Adipose tissue (tissue), 3 donors: ENCODE results near the gene RNF217. TPM values are rescaled to one million over a fixed set of nuclear protein-coding genes. Genes with fewer than 3 reads are reported as not detected.
"Not testable (repeated sequence)": the region's sequence is repeated elsewhere in the genome, so short reads cannot be mapped to it uniquely, and the experiment has no call there.

Experiments used
- H3K27ac ChIP-seq: one replicate; pipeline ENCODE4 v1.5.1; 2013; ENCODE audit warnings: low read depth, low read length
- WGBS, 3 donors: extraction: QIAGEN DNeasy Blood & Tissue Kit; methylation state at CpG; one replicate each; pipeline ENCODE4 v1.1.7; 2013; 5-methylcytosine and 5-hydroxymethylcytosine counted together
- polyA plus RNA-seq, 3 donors: library from polyadenylated mRNA; stranded (reverse); fragments of 200-250 nt; gene quantifications; one replicate each; pipeline ENCODE4 v1.2.3, GENCODE V29; 2013
- donor health status: healthy with polysubstance abuse.
- donor health status: Bipolar disorder and iron deficiency.
- donor health status: healthy.

Gene RNF217
- polyA plus RNA-seq: 10 to 100 TPM in 1 of 3 donors, 1 to 10 TPM in 2; 1.8 to 10.1 (median 7.8) TPM

GRCh38 chr6:124961777-124962638 lies at the start of gene RNF217:
RNF217 (plus strand) TSS chr6:124962437; CDS start chr6:124962545, 108 bp downstream.
- 0 to 1% (median 1%) methylated on average over 73 to 101 of the region's 101 CpGs for WGBS, 3 donors
- peak within 1 kb of the TSS; percentile 44 for H3K27ac ChIP-seq

GRCh38 chr6:124913056-124913455 lies 49.2 kb upstream of the RNF217 start:
- no peak overlapping the region for H3K27ac ChIP-seq
- 93 to 100% (median 95%) methylated on average over 1 of the region's 1 CpG for WGBS, 3 donors

- WGBS, 3 donors: 84 to 88% (median 88%) methylated on average over 1 of the region's 1 CpG
- no peak overlapping the region for H3K27ac ChIP-seq
Observed at GRCh38 chr6:124917769-124918168, 44.5 kb upstream of the RNF217 start.

DNA sequence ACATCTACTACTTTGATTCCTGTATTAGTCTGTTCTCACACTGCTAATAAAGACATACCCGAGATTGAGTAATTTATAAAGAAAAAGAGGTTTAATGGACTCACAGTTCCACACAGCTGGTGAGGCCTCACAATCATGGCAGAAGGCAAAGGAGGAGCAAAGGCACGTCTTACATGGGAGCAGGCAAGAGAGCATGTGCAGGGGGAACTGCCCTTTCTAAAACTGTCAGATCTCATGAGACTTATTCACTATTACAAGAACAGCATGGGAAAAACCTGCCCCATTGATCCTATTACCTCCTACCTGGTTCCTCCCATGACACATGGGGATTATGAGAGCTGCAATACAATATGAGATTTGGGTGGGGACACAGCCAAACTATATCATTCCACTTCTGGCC lies 42.5 kb upstream of the RNF217 start:
- WGBS, 3 donors: 90 to 98% (median 92%) methylated on average over 2 of the region's 2 CpGs
- H3K27ac ChIP-seq: not testable (repeated sequence)

- H3K27ac ChIP-seq: no peak overlapping the region
- WGBS, 3 donors: 39 to 58% (median 51%) methylated on average over 3 of the region's 3 CpGs
Observed at GRCh38 chr6:124924333-124924759, 37.9 kb upstream of the RNF217 start.

GRCh38 chr6:124926435-124926834 lies 35.8 kb upstream of the RNF217 start:
- WGBS, 3 donors: 63 to 92% (median 88%) methylated on average over 2 of the region's 2 CpGs

GRCh38 chr6:124927806-124928205 lies 34.4 kb upstream of the RNF217 start:
- no peak overlapping the region for H3K27ac ChIP-seq
- WGBS, 3 donors: 83 to 94% (median 91%) methylated on average over 2 of the region's 2 CpGs

More at GRCh38 chr6:124926435-124926834, 35.8 kb upstream of the RNF217 start:
- no peak overlapping the region for H3K27ac ChIP-seq

- no peak overlapping the region for H3K27ac ChIP-seq
- 93% methylated on average over 4 of the region's 4 CpGs for WGBS, 3 donors
Observed at GRCh38 chr6:124928851-124929250, 33.4 kb upstream of the RNF217 start.

- H3K27ac ChIP-seq: no peak overlapping the region
- WGBS, 3 donors: 81 to 91% (median 82%) methylated on average over 6 of the region's 6 CpGs
Observed at GRCh38 chr6:124937645-124938044, 24.6 kb upstream of the RNF217 start.

- H3K27ac ChIP-seq: no peak overlapping the region
Observed at GRCh38 chr6:124941259-124941658, 21.0 kb upstream of the RNF217 start.

DNA sequence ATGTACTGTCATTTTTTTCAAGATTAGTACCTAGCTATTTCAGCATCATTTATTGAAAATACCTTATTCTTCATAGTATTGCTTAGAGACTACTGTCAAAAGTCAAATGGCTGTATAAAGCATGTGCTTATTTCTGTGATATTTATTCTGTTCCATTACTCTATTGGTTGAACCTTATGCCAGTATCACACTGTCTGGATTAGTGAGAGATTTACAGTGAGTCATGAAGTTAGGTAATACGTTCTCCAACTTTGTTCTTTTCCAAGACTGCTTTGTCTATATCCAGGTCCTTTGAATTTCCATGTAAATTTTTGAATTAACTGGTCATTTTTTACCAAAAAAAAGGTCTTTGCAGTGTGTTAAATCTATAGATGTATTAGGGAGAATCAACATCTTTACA lies 18.6 kb upstream of the RNF217 start:
- 79 to 91% (median 87%) methylated on average over 1 of the region's 1 CpG for WGBS, 3 donors
- no peak overlapping the region for H3K27ac ChIP-seq

GRCh38 chr6:124947971-124948451 lies 14.2 kb upstream of the RNF217 start:
- 39 to 80% (median 78%) methylated on average over 2 of the region's 2 CpGs for WGBS, 3 donors

DNA sequence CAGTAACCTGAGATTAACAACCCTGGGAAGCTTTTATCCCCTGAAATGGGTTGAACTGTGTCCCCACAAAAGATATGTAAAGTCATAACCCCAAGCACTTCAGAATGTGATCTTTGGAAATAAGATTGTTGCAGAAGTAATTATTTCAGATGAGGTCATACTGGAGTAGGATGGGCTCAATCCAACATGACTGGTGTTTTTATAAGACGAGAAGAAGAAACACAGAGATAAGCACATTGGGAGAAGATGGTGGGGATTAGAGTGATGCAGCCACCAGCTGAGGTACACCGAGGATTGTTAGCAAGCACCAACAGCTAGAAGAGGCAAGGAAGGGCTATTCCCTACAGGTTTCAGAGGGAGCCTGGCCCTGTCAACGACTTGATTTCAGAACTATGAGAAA lies 12.5 kb upstream of the RNF217 start:
- H3K27ac ChIP-seq: no peak overlapping the region
- 86 to 95% (median 88%) methylated on average over 3 of the region's 3 CpGs for WGBS, 3 donors

More at GRCh38 chr6:124947971-124948451, 14.2 kb upstream of the RNF217 start:
- no peak overlapping the region for H3K27ac ChIP-seq

DNA sequence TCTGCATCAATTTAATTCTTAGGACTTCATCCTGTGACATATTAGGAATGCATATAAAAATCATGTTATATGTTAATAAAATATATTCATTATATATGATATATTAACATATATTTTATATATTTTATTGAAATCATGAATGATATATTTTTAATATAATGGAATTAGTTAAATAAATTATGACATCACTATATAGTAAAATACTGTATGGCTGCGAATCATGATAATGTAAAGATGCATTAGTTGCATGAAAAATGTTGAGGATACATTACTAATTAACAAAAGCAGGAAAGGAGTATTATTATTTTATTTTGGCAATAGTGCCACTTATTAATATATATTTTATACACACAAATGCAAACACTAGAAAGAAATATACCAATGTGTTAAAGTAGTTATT lies 8.4 kb upstream of the RNF217 start:
- 90 to 100% (median 97%) methylated on average over 1 of the region's 1 CpG for WGBS, 3 donors
- H3K27ac ChIP-seq: no peak overlapping the region

GRCh38 chr6:124955108-124955856 lies 7.0 kb upstream of the RNF217 start:
- no peak overlapping the region for H3K27ac ChIP-seq
- WGBS, 3 donors: 76 to 90% (median 83%) methylated on average over 7 of the region's 7 CpGs

GRCh38 chr6:124956018-124956417 lies 6.2 kb upstream of the RNF217 start:
- WGBS, 3 donors: 51 to 96% (median 96%) methylated on average over 6 of the region's 6 CpGs
- no peak overlapping the region for H3K27ac ChIP-seq

DNA sequence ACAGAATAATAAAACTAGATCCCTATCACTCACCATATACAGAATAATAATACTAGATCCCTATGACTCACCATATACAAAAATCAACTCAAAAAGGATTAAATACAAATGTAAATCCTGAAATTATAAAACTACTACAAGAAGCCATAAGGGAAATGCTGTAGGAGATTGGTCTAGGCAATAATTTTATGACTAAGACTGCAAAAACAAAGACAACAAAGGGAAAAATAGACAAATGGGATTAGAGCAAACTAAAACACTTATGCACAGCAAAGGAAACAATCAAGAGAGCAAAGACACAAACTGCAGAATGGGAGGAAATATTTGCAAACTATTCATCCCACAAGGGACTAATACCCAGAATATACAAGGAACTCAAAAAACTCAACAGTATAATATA lies 4.1 kb upstream of the RNF217 start:
- H3K27ac ChIP-seq: no peak overlapping the region

DNA sequence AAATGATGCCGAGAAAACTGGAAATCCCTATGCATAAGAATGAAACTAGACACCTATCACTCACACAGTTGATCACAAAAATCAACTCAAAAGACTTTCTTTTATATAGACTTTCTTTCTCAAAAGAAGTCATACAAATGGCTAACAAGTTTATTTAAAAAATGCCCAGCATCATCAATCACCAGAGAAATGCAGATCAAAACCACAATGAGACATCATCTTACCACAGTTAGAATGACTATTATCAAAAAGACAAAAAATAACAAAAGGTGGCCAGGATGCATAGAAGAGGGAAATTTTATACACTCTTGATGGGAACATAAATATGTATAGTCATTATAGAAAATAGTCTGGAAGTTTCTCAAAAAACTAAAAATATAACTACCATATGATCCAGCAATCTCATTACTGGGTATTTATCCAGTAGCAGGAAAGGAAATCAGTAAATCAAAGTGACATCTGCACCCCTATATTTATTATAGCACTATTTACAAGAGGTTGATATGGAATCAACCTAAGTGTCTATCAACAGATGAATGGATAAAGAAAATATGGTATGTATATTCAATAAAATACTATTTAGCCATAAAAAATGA lies 3.4 kb upstream of the RNF217 start:
- 83 to 97% (median 91%) methylated on average over 1 of the region's 1 CpG for WGBS, 3 donors
- H3K27ac ChIP-seq: no peak overlapping the region
